ENCODE results near the gene CES2. TPM values are rescaled to one million over a fixed set of nuclear protein-coding genes. Genes with fewer than 3 reads are reported as not detected.

Gene CES2
- total RNA-seq, 1 donor from 2014 or later, result 35.8 TPM

DNA sequence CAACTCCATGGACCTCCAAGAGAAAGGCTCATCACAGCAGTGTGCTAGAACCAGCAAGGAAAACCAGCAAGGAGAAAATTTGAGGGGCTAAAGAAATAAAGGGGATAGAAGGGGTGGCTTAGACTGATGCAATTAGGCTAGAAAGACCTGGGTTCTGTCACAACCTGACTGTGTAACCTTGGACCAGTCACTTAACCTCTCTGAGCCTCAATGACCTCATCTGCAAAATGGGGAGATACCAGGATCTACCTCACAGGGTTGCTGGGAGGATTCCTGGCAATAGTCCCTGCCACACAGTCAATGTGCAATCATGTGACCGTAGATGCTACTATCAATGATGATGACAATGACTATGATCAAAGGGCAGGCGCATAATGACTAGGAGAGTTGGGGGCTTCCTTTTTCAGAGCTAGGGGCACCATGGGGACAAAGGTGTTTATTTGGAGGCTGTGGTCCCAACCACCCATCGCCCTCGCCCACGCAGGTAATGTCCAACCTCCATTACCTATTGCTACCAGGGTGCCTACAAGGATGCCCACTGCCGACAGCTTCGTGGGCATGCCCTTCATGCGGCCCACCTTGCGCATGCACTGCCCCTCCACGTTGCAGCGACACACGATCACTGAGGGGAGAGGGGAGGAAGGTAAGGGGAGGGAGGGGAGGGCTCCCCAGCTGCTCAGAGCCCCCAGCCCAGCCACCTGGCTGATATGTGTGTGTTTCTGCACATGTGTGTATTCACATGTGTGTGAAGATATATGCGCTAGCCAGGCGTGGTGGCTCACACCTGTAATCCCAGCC is 26.4 kb upstream of the CES2 start:
- no peak for ATAC-seq
- no peak for DNase-seq
- no peaks in the 10 kb centered on the region for H3K36me3 ChIP-seq
- no peak overlapping the region for H3K4me3 ChIP-seq
- H3K9me3 ChIP-seq, result no peaks in the 10 kb centered on the region
- H3K27me3 ChIP-seq, result no peaks in the 10 kb centered on the region
- no peak for TF ChIP-seq CTCF (IDR thresholded peaks at IDR 0.05)
- H3K27ac ChIP-seq, result no peak overlapping the region
- H3K4me1 ChIP-seq, result peaks cover 10% of the 10 kb centered on the region
- intact Hi-C loops (cut with DNase I), result no loop called here

- DNase-seq (no peak), ATAC-seq (no peak)
- Histone ChIP-seq H3K27me3 (no peaks in the 10 kb centered on the region), H3K9me3 (no peaks in the 10 kb centered on the region), H3K4me3 (no peak overlapping the region), H3K27ac (no peak overlapping the region), H3K4me1 (peaks cover 2% of the 10 kb centered on the region), H3K36me3 (no peaks in the 10 kb centered on the region)
- intact Hi-C loops (cut with DNase I), result no loop called here
- no peak for TF ChIP-seq CTCF (IDR thresholded peaks at IDR 0.05)
Observed at GRCh38 chr16:66910175-66910940, 25.0 kb upstream of the CES2 start.

DNA sequence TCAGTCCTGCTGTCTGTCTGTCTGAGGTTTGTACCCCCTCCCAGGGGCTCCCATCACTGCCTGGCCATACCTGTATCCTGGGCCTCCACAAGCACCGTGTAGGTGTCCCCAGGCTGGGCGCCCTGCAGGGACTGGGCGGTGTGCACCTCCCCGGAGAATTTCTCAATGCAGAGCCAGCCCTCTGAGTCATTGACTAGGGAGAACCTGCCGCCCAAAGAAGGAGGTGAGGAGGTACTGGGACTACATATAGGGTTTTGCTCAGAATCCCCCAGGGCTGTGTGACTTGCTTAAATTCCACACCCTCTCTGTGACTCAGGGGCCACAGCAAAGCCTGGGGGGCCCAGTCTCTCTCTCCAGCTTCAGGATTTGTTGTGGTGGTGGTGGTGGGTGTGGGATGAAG is 24.2 kb upstream of the CES2 start:
- H3K9me3 ChIP-seq, result no peaks in the 10 kb centered on the region
- no peak overlapping the region for H3K4me3 ChIP-seq
- no peak for DNase-seq
- no peaks in the 10 kb centered on the region for H3K27me3 ChIP-seq
- H3K27ac ChIP-seq, result no peak overlapping the region
- TF ChIP-seq CTCF (IDR thresholded peaks at IDR 0.05), result no peak
- no peaks in the 10 kb centered on the region for H3K4me1 ChIP-seq
- no peak for ATAC-seq
- no peaks in the 10 kb centered on the region for H3K36me3 ChIP-seq
- intact Hi-C loops (cut with DNase I), result no loop called here

DNA sequence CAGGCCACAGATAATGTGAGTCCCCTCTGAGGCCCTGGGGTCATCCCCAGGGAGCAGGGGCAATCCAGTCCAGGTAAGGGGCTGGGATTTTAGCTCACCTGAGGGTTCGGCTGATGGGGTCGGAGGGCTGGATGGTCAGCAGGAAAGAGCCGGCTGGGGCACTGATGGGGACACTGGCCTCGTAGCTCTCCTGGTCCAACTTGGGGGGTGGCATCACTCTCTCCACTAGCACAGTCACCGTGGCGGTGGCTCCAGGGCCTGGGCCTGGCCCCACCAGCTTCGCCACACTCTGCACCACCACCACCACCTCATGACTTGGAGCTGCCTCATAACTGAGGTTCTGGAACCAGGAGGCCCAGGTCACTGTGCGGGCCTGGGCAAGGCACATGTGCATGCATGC is 23.5 kb upstream of the CES2 start:
- H3K27me3 ChIP-seq, result no peaks in the 10 kb centered on the region
- H3K4me1 ChIP-seq, result no peaks in the 10 kb centered on the region
- no peak for DNase-seq
- no peak for TF ChIP-seq CTCF (IDR thresholded peaks at IDR 0.05)
- no peaks in the 10 kb centered on the region for H3K9me3 ChIP-seq
- ATAC-seq, result no peak
- H3K27ac ChIP-seq, result no peak overlapping the region
- intact Hi-C loops (cut with DNase I), result no loop called here
- H3K36me3 ChIP-seq, result no peaks in the 10 kb centered on the region
- H3K4me3 ChIP-seq, result no peak overlapping the region

GRCh38 chr16:66913081-66913480 is 22.2 kb upstream of the CES2 start:
- no peak for ATAC-seq
- intact Hi-C loops (cut with DNase I), result no loop called here
- Histone ChIP-seq H3K4me1 (no peaks in the 10 kb centered on the region), H3K4me3 (no peak overlapping the region), H3K9me3 (no peaks in the 10 kb centered on the region), H3K36me3 (no peaks in the 10 kb centered on the region), H3K27me3 (no peaks in the 10 kb centered on the region), H3K27ac (no peak overlapping the region)
- no peak for DNase-seq
- TF ChIP-seq CTCF (IDR thresholded peaks at IDR 0.05), result no peak
